OCI-LY7 (cell line): ENCODE data around the gene SNRPA1. TPM values are rescaled to one million over a fixed set of nuclear protein-coding genes. Genes with fewer than 3 reads are reported as not detected.

Experiments
- BruUV-seq: library from RNA; stranded (reverse); fragments of 400-500 nt; replicated peaks from 2 replicates; lab custom pipeline; 2021; lab: Mats Ljungman, UMichigan
- CTCF ChIA-PET: fragments of 300-600 bp; sonication (Branson Sonifier 250); formaldehyde crosslinking; loops from one replicate; lab custom pipeline; 2022; ENCODE audit warnings: antibody characterized with exemption; ENCODE audit not compliant: unreplicated experiment; lab: Charles Lee
- POLR2A ChIA-PET: fragments of 300-600 bp; sonication (Branson Sonifier 250); formaldehyde crosslinking; loops from one replicate; lab custom pipeline; 2022; ENCODE audit warnings: antibody characterized with exemption; lab: Charles Lee
- DNase-seq: peaks from one replicate; pipeline ENCODE4 v3.0.0-alpha.2; 2015; ENCODE audit warnings: low spot score
- H2AFZ ChIP-seq: fragments of 200-600 bp; sonication (generic), shearing (Covaris generic); 2 replicates; pipeline ENCODE4 v1.6.1; 2014; ENCODE audit warnings: mild to moderate bottlenecking, antibody characterized with exemption, low read length, moderate library complexity
- H3K27ac ChIP-seq: fragments of 200-600 bp; sonication (generic); 2 replicates; pipeline ENCODE4 v1.5.1; 2014; ENCODE audit warnings: mixed run types, low read depth, mild to moderate bottlenecking, moderate library complexity, low read length, inconsistent platforms; ENCODE audit not compliant: poor library complexity, severe bottlenecking
- H3K36me3 ChIP-seq: fragments of 200-600 bp; sonication (generic); 2 replicates; pipeline ENCODE4 v1.6.1; 2014; ENCODE audit warnings: mild to moderate bottlenecking, antibody characterized with exemption, low read length, moderate library complexity, mixed read lengths; ENCODE audit not compliant: insufficient read depth
- H3K4me1 ChIP-seq: fragments of 200-600 bp; sonication (generic); 2 replicates; pipeline ENCODE4 v1.5.1; 2014; ENCODE audit warnings: mild to moderate bottlenecking, low read length; ENCODE audit not compliant: insufficient read depth, poor library complexity, severe bottlenecking
- H3K4me2 ChIP-seq: fragments of 200-600 bp; sonication (generic); 2 replicates; pipeline ENCODE4 v1.6.1; 2014; ENCODE audit warnings: mild to moderate bottlenecking, low read length
- H3K4me3 ChIP-seq: fragments of 200-600 bp; sonication (generic); 2 replicates; pipeline ENCODE4 v1.5.1; 2014; ENCODE audit warnings: mild to moderate bottlenecking, low read depth, low read length; ENCODE audit not compliant: poor library complexity, severe bottlenecking
- H3K79me2 ChIP-seq: fragments of 200-600 bp; sonication (generic); 2 replicates; pipeline ENCODE4 v1.6.1; 2016; ENCODE audit warnings: low read depth, mild to moderate bottlenecking, low read length, moderate library complexity, mixed read lengths; ENCODE audit not compliant: insufficient read depth
- H3K9me2 ChIP-seq: fragments of 200-600 bp; sonication (generic); 2 replicates; pipeline ENCODE4 v1.6.1; 2016; ENCODE audit warnings: mild to moderate bottlenecking, low read length, mixed read lengths; ENCODE audit not compliant: insufficient read depth
- H3K9me3 ChIP-seq: fragments of 200-600 bp; sonication (generic); 2 replicates; pipeline ENCODE4 v1.6.1; 2014; ENCODE audit warnings: mild to moderate bottlenecking, mixed run types, low read length, mixed read lengths
- H4K20me1 ChIP-seq: fragments of 200-600 bp; sonication (generic); 2 replicates; pipeline ENCODE4 v1.6.1; 2014; ENCODE audit warnings: mild to moderate bottlenecking, antibody characterized with exemption, low read length, moderate library complexity, mixed read lengths; ENCODE audit not compliant: insufficient read depth
- EZH2phosphoT487 ChIP-seq: fragments of 200-600 bp; sonication (generic); IDR thresholded peaks from 2 replicates; pipeline ENCODE4 v1.6.1; 2018; ENCODE audit warnings: low read depth, borderline replicate concordance, mild to moderate bottlenecking, mixed run types, antibody characterized with exemption, low read length, moderate library complexity, mixed read lengths
- intact Hi-C: fragments of 100-400 bp; cut with micrococcal nuclease; formaldehyde crosslinking; loops from one replicate; pipeline ENCODE4 v1.10.0; 2022; ENCODE audit not compliant: unreplicated experiment
- total RNA-seq, 2 experiments: library from RNA; depleted of rRNA in 1 of 2; stranded (reverse); fragments of >200 nt in 1 of 2; shearing (Covaris generic) in 1 of 2; gene quantifications; 2 replicates each; pipeline ENCODE4 v1.2.3, GENCODE V29; 2014 to 2022
- TF ChIP-seq, protein P1 (sequence below): fragments of 200-600 bp; sonication (generic); conservative IDR thresholded peaks from 2 replicates; pipeline ENCODE4 v1.5.1; 2014; ENCODE audit warnings: mild to moderate bottlenecking, antibody characterized with exemption, low read length, moderate library complexity, mixed read lengths

Gene SNRPA1
- total RNA-seq, 2 experiments from 2014 or later: 54.3 to 176 TPM

DNA sequence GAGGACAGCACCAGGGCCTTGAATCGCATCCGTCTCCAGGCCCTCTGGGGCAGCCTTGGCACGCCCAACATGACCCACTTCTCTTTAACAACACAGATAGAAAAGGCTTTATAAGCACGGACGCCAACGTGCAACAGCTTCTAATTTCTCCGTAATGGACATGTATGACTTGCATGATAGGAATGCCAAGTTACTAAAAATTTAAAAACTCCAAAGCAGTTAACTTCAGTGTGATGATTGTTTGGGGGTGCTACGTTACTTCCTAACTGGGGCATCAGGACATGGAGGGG, 30.9 kb upstream of the SNRPA1 start:
- H4K20me1 ChIP-seq: no peaks in the 10 kb centered on the region
- no peak for TF ChIP-seq EZH2phosphoT487
- TF ChIP-seq, protein P1, sequence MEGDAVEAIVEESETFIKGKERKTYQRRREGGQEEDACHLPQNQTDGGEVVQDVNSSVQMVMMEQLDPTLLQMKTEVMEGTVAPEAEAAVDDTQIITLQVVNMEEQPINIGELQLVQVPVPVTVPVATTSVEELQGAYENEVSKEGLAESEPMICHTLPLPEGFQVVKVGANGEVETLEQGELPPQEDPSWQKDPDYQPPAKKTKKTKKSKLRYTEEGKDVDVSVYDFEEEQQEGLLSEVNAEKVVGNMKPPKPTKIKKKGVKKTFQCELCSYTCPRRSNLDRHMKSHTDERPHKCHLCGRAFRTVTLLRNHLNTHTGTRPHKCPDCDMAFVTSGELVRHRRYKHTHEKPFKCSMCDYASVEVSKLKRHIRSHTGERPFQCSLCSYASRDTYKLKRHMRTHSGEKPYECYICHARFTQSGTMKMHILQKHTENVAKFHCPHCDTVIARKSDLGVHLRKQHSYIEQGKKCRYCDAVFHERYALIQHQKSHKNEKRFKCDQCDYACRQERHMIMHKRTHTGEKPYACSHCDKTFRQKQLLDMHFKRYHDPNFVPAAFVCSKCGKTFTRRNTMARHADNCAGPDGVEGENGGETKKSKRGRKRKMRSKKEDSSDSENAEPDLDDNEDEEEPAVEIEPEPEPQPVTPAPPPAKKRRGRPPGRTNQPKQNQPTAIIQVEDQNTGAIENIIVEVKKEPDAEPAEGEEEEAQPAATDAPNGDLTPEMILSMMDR: no peak
- DNase-seq: no peak
- H2AFZ ChIP-seq: no peak overlapping the region
- H3K9me2 ChIP-seq: no peaks in the 10 kb centered on the region
- no peak overlapping the region for H3K27ac ChIP-seq
- no peaks in the 10 kb centered on the region for H3K79me2 ChIP-seq
- ChIA-PET CTCF (no interaction called here), POLR2A (no interaction called here)
- intact Hi-C loops: no loop called here
- H3K4me1 ChIP-seq: no peaks in the 10 kb centered on the region
- no peak overlapping the region for H3K4me3 ChIP-seq
- no peak overlapping the region for H3K4me2 ChIP-seq
- no TSS peak for BruUV-seq
- H3K9me3 ChIP-seq: no peaks in the 10 kb centered on the region
- H3K36me3 ChIP-seq: no peaks in the 10 kb centered on the region

- Histone ChIP-seq H3K27ac (no peak overlapping the region), H4K20me1 (no peaks in the 10 kb centered on the region), H3K9me3 (no peaks in the 10 kb centered on the region), H3K4me3 (no peak overlapping the region), H3K79me2 (no peaks in the 10 kb centered on the region), H3K4me1 (no peaks in the 10 kb centered on the region), H2AFZ (no peak overlapping the region), H3K36me3 (no peaks in the 10 kb centered on the region), H3K9me2 (no peaks in the 10 kb centered on the region), H3K4me2 (no peak overlapping the region)
- BruUV-seq: no TSS peak
- no peak for DNase-seq
- intact Hi-C loops: no loop called here
- CTCF ChIA-PET: no interaction called here
- POLR2A ChIA-PET: no interaction called here
- TF ChIP-seq, protein P1: no peak
- TF ChIP-seq EZH2phosphoT487: no peak
Measured at GRCh38 chr15:101325263-101326025, 30.4 kb upstream of the SNRPA1 start.

DNA sequence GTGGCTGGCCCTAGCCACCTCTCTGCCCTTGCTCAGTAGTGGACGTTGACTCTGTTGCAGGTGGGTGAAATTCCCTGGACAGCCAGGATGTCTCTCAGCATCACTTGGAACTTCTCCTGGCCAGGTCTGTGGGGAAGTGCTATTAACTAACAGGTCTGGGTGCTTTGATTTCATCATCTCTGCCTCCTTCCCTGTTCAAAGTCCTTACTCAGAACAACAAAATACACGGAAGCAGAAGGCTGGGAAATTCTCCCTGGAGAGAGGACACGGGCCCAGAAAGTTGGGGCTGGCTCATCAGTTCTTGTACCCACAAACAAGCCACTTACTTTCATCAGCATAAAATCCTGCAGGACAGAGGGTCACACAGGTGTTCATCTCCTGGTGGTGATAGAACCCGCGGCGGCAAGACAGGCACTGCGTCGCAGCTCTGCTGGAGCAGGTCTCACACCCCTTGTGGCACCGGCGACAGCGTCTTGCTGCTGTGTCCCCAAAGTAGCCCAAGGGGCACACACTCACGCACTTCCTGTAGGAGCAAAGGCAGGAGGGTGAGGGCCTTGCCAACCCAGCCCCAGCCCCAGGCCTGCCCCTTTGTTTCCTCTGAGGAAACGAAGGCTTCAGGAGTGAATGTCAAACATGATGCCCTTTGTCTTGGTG, 29.6 kb upstream of the SNRPA1 start:
- TF ChIP-seq, protein P1: no peak
- no peak for TF ChIP-seq EZH2phosphoT487
- ChIA-PET CTCF (no interaction called here), POLR2A (no interaction called here)
- no peaks in the 10 kb centered on the region for H3K9me3 ChIP-seq
- no TSS peak for BruUV-seq
- H2AFZ ChIP-seq: no peak overlapping the region
- H3K4me3 ChIP-seq: no peak overlapping the region
- no peak overlapping the region for H3K4me2 ChIP-seq
- no peaks in the 10 kb centered on the region for H4K20me1 ChIP-seq
- DNase-seq: no peak
- intact Hi-C loops: no loop called here
- H3K9me2 ChIP-seq: no peaks in the 10 kb centered on the region
- no peaks in the 10 kb centered on the region for H3K4me1 ChIP-seq
- no peaks in the 10 kb centered on the region for H3K79me2 ChIP-seq
- H3K27ac ChIP-seq: no peak overlapping the region
- H3K36me3 ChIP-seq: no peaks in the 10 kb centered on the region
